K562 (cell line): ENCODE measurements around the gene ARSI. TPM values are rescaled to one million over a fixed set of nuclear protein-coding genes. Genes with fewer than 3 reads are reported as not detected.

Experiments
- ATAC-seq: fragments of 200-7000 bp; cut with Tn5 transposase; 3 replicates; pipeline ENCODE4 v1.9.1; 2020; ENCODE audit warnings: moderate library complexity
- BruUV-seq: library from RNA; stranded (reverse); fragments of 400-500 nt; replicated peaks from 2 replicates; lab custom pipeline; 2021; lab: Mats Ljungman, UMichigan
- CTCF ChIA-PET: fragments of 300-600 bp; formaldehyde crosslinking; extraction: SDS; loops from one replicate; lab custom pipeline; 2021; ENCODE audit warnings: low intra/inter-chr PET ratio; lab: Yijun Ruan, JAX
- POLR2A ChIA-PET: fragments of 300-600, 350-650 bp; sonication (Branson Sonifier 250); formaldehyde crosslinking; extraction: SDS; loops from one replicate; lab custom pipeline; 2021; ENCODE audit warnings: antibody characterized with exemption, inconsistent platforms; lab: Yijun Ruan, JAX
- DNase-seq, 4 experiments: peaks; one replicate each; pipeline versions ENCODE4 v3.0.0 to v3.0.0-alpha.2; 2011 to 2018; ENCODE audit warnings: low spot score in 3 of 4, mixed read lengths in 3 of 4; ENCODE audit errors: extremely low read depth in 1 of 4
- FAIRE-seq: peaks from 2 replicates; lab custom pipeline; 2011; peaks lifted over from hg19 to GRCh38; lab: Jason Lieb, UNC
- H2AFZ ChIP-seq: 2 replicates; pipeline ENCODE4 v1.6.0; 2011; ENCODE audit warnings: low read depth, low read length, control low read depth, inconsistent platforms
- H3K27ac ChIP-seq: fragments of 200-600 bp; 3 replicates; pipeline ENCODE4 v1.8.0; 2011; ENCODE audit warnings: low read depth, mild to moderate bottlenecking, control low read depth, inconsistent platforms, low read length, moderate library complexity, mixed read lengths; ENCODE audit errors: extremely low read depth
- H3K27me3 ChIP-seq, 2 experiments: fragments of 300-600 bp in 1 of 2; 2 replicates in 1 of 2; 3 replicates in 1 of 2; pipeline versions ENCODE4 v1.6.0 to v1.8.0; 2011; ENCODE audit warnings: inconsistent platforms in 2 of 2, low read length in 2 of 2, mild to moderate bottlenecking in 1 of 2, mixed read lengths in 1 of 2, moderate library complexity in 1 of 2; ENCODE audit not compliant: control insufficient read depth in 2 of 2, insufficient read depth in 2 of 2
- H3K36me3 ChIP-seq: fragments of 300-600 bp; 3 replicates; pipeline ENCODE4 v1.8.0; 2011; ENCODE audit warnings: mild to moderate bottlenecking, low read length, inconsistent platforms; ENCODE audit not compliant: control insufficient read depth, insufficient read depth
- H3K4me1 ChIP-seq, 2 experiments: fragments of 200-600 bp in 1 of 2; replicated peaks in 1 of 2; 2 replicates in 1 of 2; 3 replicates in 1 of 2; pipeline versions ENCODE4 v1.5.1 to v1.8.0; 2011; ENCODE audit warnings: inconsistent platforms in 2 of 2, low read length in 2 of 2, mild to moderate bottlenecking in 1 of 2, mixed read lengths in 1 of 2, moderate library complexity in 1 of 2; ENCODE audit not compliant: control insufficient read depth in 2 of 2, insufficient read depth in 2 of 2
- H3K4me2 ChIP-seq: 2 replicates; pipeline ENCODE4 v1.6.1; 2011; ENCODE audit warnings: low read length, control low read depth, inconsistent platforms, mixed read lengths; ENCODE audit not compliant: insufficient read depth
- H3K4me3 ChIP-seq: fragments of 200-600 bp; sonication (generic), shearing (Covaris generic); 2 replicates; pipeline ENCODE4 v1.5.1; 2016; ENCODE audit warnings: control low read depth, inconsistent platforms
- H3K79me2 ChIP-seq: fragments of 200-600 bp; 3 replicates; pipeline ENCODE4 v1.8.0; 2011; ENCODE audit warnings: low read length, inconsistent platforms; ENCODE audit not compliant: control insufficient read depth, insufficient read depth
- H3K9ac ChIP-seq, 2 experiments: 2 replicates each; pipeline versions ENCODE4 v1.6.0 to v1.6.1; 2011; ENCODE audit warnings: low read depth in 2 of 2, low read length in 2 of 2, control low read depth in 1 of 2, inconsistent platforms in 1 of 2, mild to moderate bottlenecking in 1 of 2, mixed read lengths in 1 of 2; ENCODE audit not compliant: insufficient read depth in 1 of 2
- H3K9me1 ChIP-seq: one replicate; pipeline ENCODE4 v1.6.0; 2011; ENCODE audit warnings: inconsistent platforms, mild to moderate bottlenecking, low read length, moderate library complexity; ENCODE audit not compliant: control insufficient read depth, insufficient read depth
- H3K9me3 ChIP-seq: replicated peaks from 2 replicates; pipeline ENCODE4 v1.5.1; 2011; ENCODE audit warnings: low read depth, low read length, inconsistent platforms; ENCODE audit not compliant: control insufficient read depth, insufficient read depth
- H4K20me1 ChIP-seq: replicated peaks from 2 replicates; pipeline ENCODE4 v1.6.1; 2011; ENCODE audit warnings: low read length, inconsistent platforms, mixed read lengths; ENCODE audit not compliant: control insufficient read depth, insufficient read depth
- KDM1A ChIP-seq, 2 experiments: fragments of 450-650 bp; IDR thresholded peaks; 2 replicates each; pipeline ENCODE4 v1.6.1; 2016; ENCODE audit warnings: mild to moderate bottlenecking in 2 of 2
- OTX1 ChIP-seq: fragments of 450-650 bp; formaldehyde crosslinking; IDR thresholded peaks from 2 replicates; pipeline ENCODE4 v1.4.0; 2022; ENCODE audit warnings: mild to moderate bottlenecking
- RBM25 ChIP-seq: fragments of 200-400 bp; formaldehyde crosslinking; IDR thresholded peaks from 2 replicates; pipeline ENCODE4 v1.6.1; 2018; ENCODE audit warnings: low read length, low read depth, moderate library complexity; ENCODE audit not compliant: severe bottlenecking
- SMARCA5 ChIP-seq: fragments of 450-650 bp; IDR thresholded peaks from 2 replicates; pipeline ENCODE4 v1.6.1; 2016
- ZNF24 ChIP-seq: fragments of 450-650 bp; IDR thresholded peaks from 2 replicates; pipeline ENCODE4 v1.6.1; 2016
- WGBS: fragments of 100-300 bp; shearing (Covaris generic); methylation state at CpG from one replicate; pipeline ENCODE4 v1.1.6; 2016; ENCODE audit warnings: low coverage, mixed read lengths; ENCODE audit not compliant: insufficient coverage; ENCODE audit errors: missing lambda C conversion rate; 5-methylcytosine and 5-hydroxymethylcytosine counted together
- in situ Hi-C: fragments of 300-500 bp; cut with MboI; formaldehyde crosslinking; loops from 4 replicates; pipeline ENCODE4 v1.15.0; 2018; ENCODE audit warnings: inconsistent platforms, mixed read lengths
- intact Hi-C: fragments of 100-400 bp; cut with micrococcal nuclease; formaldehyde crosslinking; loops from 2 replicates; pipeline ENCODE4 v1.14.2; 2022
- polyA plus RNA-seq, 8 experiments: library from polyadenylated mRNA; depleted of rRNA in 4 of 8; stranded (reverse) in 5 of 8; unstranded in 3 of 8; fragments of >200 nt; fragmentation: Nextera tagmentation in 2 of 8; fragmentation: Illumina TruSeq in 1 of 8; extraction: Ambion mirVana in 2 of 8; extraction: Trizol in 1 of 8; gene quantifications; 2 replicates each; pipeline versions ENCODE4 v1.2.1 to v1.2.3, GENCODE V29; 2011 to 2014; ENCODE audit warnings: inconsistent platforms in 1 of 8, missing spikeins in 1 of 8
- total RNA-seq, 7 experiments: library from RNA; depleted of rRNA in 6 of 7; stranded (reverse); fragments of >200 nt in 6 of 7; fragmentation: Illumina TruSeq in 2 of 7; extraction: Trizol in 2 of 7; gene quantifications; 2 replicates each; pipeline versions ENCODE4 v1.2.1 to v1.2.3, GENCODE V29; 2011 to 2021; ENCODE audit warnings: low replicate concordance in 1 of 7

ARSI gene
- total and polyA plus RNA-seq, 9 of the 15 experiments (the other 6 are each of a cell fraction or from before 2014, with no cell fraction given) = 0.04 to 0.07 TPM; not detected in 7

GRCh38 chr5:150299571-150300327 is 3.0 kb downstream of the ARSI start:
- WGBS = 13% methylated on average over 6 of the region's 6 CpGs
- no peak for ATAC-seq
- H3K9me1 ChIP-seq = peaks cover 2% of the 10 kb centered on the region
- 0 out of 2 replicates have a peak, but pooled peaks have one; percentile 33 for TF ChIP-seq ZNF24
- TF ChIP-seq OTX1 = no peak
- TF ChIP-seq SMARCA5 = no peak
- no peak for TF ChIP-seq KDM1A (IDR thresholded peaks at IDR 0.05)
- peak; percentile 19 for TF ChIP-seq RBM25
- no peaks in the 10 kb centered on the region for H3K9me3 ChIP-seq
- H3K36me3 ChIP-seq = no peaks in the 10 kb centered on the region
- FAIRE-seq = no peak
- no peaks in the 10 kb centered on the region for H4K20me1 ChIP-seq
- no peak overlapping the region for H2AFZ ChIP-seq
- BruUV-seq = no TSS peak
- H3K79me2 ChIP-seq = no peaks in the 10 kb centered on the region
- CTCF ChIA-PET = no interaction called here
- no peak overlapping the region for H3K27ac ChIP-seq
- POLR2A ChIA-PET = interaction anchor here (0.6 to 0.9 kb wide), 3 partner anchors 9 to 132 kb away, joined by 3 to 5 read pairs (median 3); no protein-coding TSS in a partner anchor
- in situ Hi-C loops = no loop called here
- intact Hi-C loops = no loop called here
- no peak overlapping the region for H3K9ac ChIP-seq
- DNase-seq = no peak
- H3K4me2 ChIP-seq = no peak overlapping the region
- H3K4me3 ChIP-seq = no peak overlapping the region
- H3K4me1 ChIP-seq = peaks cover 0 to 23% of the 10 kb centered on the region in 2 experiments; a peak in 2 of 5 replicates
- peaks cover 9 to 50% of the 10 kb centered on the region in 2 experiments for H3K27me3 ChIP-seq
